LNCAP (cell line): ENCODE data around the gene EPHA5.

Experiments used
- CTCF ChIP-seq: fragments of 450-650 bp; IDR thresholded peaks from 2 replicates; pipeline ENCODE4 v1.5.1; 2017; ENCODE audit warnings: mild to moderate bottlenecking

The EPHA5 gene

GRCh38 chr4:65337371-65337770 is 332.9 kb downstream of the EPHA5 start:
- TF ChIP-seq CTCF: no peak

GRCh38 chr4:65336465-65336864 is 333.8 kb downstream of the EPHA5 start:
- TF ChIP-seq CTCF: no peak

- TF ChIP-seq CTCF: no peak
These were observed 353.8 kb downstream of the EPHA5 start for GRCh38 chr4:65316534-65316933.

- TF ChIP-seq CTCF: no peak
These were observed 359.2 kb downstream of the EPHA5 start for GRCh38 chr4:65311120-65311519.

- TF ChIP-seq CTCF: no peak
These were observed 359.7 kb downstream of the EPHA5 start for GRCh38 chr4:65310586-65310985.

- no peak for TF ChIP-seq CTCF
These were observed 368.1 kb downstream of the EPHA5 start for GRCh38 chr4:65302145-65302544.

GRCh38 chr4:65296246-65296645 is 374.0 kb downstream of the EPHA5 start:
- no peak for TF ChIP-seq CTCF

GRCh38 chr4:65287071-65287470 is 383.2 kb downstream of the EPHA5 start:
- no peak for TF ChIP-seq CTCF
